Kidney (tissue), 14 donors: ENCODE data around the gene ZC3H10. TPM values are rescaled to one million over a fixed set of nuclear protein-coding genes. Genes with fewer than 3 reads are reported as not detected.
A peak's percentile ranks its signal among the peaks of the same experiment; 100 is the strongest.

Experiments
- DNase-seq, 5 donors: peaks; one replicate each; pipeline ENCODE4 v3.0.0-alpha.2; 2013 to 2020
- FAIRE-seq: peaks from 2 replicates; lab custom pipeline; 2012; peaks lifted over from hg19 to GRCh38; lab: Jason Lieb, UNC
- H3K27ac ChIP-seq, 2 donors: one replicate each; pipeline ENCODE4 v1.7.0; 2013; ENCODE audit warnings: low read depth in 2 of 2, low read length in 2 of 2, inconsistent platforms in 1 of 2
- H3K27me3 ChIP-seq: one replicate; pipeline ENCODE4 v1.7.1; 2013; ENCODE audit warnings: low read length, inconsistent platforms; ENCODE audit not compliant: control insufficient read depth, insufficient read depth
- H3K36me3 ChIP-seq, 3 donors: one replicate each; pipeline versions ENCODE4 v1.7.0 to v1.7.1; 2013; ENCODE audit warnings: low read length in 3 of 3, control low read depth in 1 of 3, inconsistent platforms in 1 of 3; ENCODE audit not compliant: insufficient read depth in 3 of 3, control insufficient read depth in 2 of 3
- H3K4me1 ChIP-seq, 3 donors: one replicate each; pipeline versions ENCODE4 v1.7.0 to v1.7.1; 2013; ENCODE audit warnings: low read length in 3 of 3, inconsistent platforms in 1 of 3, low read depth in 1 of 3; ENCODE audit not compliant: control insufficient read depth in 2 of 3, insufficient read depth in 2 of 3
- H3K4me3 ChIP-seq, 3 donors: one replicate each; pipeline versions ENCODE4 v1.7.0 to v1.8.1; 2013; ENCODE audit warnings: low read length in 3 of 3, control low read depth in 1 of 3, inconsistent platforms in 1 of 3
- H3K9ac ChIP-seq, 3 donors: one replicate each; pipeline versions ENCODE4 v1.7.0 to v1.7.1; 2013; ENCODE audit warnings: low read length in 3 of 3, control low read depth in 1 of 3, inconsistent platforms in 1 of 3
- H3K9me3 ChIP-seq, 3 donors: one replicate each; pipeline versions ENCODE4 v1.7.0 to v1.7.1; 2013; ENCODE audit warnings: low read length in 3 of 3, control low read depth in 1 of 3, inconsistent platforms in 1 of 3; ENCODE audit not compliant: control insufficient read depth in 2 of 3, insufficient read depth in 1 of 3
- CTCF ChIP-seq: IDR thresholded peaks from 3 replicates; pipeline ENCODE4 v1.5.1; 2012; ENCODE audit warnings: mild to moderate bottlenecking, moderate library complexity, borderline replicate concordance; ENCODE audit not compliant: insufficient read depth; ENCODE audit errors: extremely low read depth
- intact Hi-C: fragments of 100-400 bp; cut with DNase I; formaldehyde crosslinking; loops from one replicate; pipeline ENCODE4 v1.11.1; 2022
- polyA plus RNA-seq: library from polyadenylated mRNA; stranded (reverse); fragments of 350-450 nt; fragmentation: Illumina TruSeq; extraction: RNeasy Lipid Tissue Mini Kit (QIAGEN cat#74804); gene quantifications from one replicate; pipeline ENCODE4 v1.2.3, GENCODE V29; 2014; ENCODE audit warnings: low read depth, low replicate concordance; ENCODE audit not compliant: insufficient read depth
- total RNA-seq: library from RNA; stranded (reverse); fragmentation: NEBNext Ultra II Directional; extraction: Animal tissue kit (Norgen Biotek cat#: 25700); gene quantifications from one replicate; pipeline ENCODE4 v1.2.1, GENCODE V29; 2021
- donor health status: control.
- donor health status: control.
- donor health status: control.
- donor health status: control.
- donor health status: control.
- donor health status: DM: yes; HTN: yes; CAD: no.
- donor health status: Normal renal cell carcinoma (clear cell type).

The ZC3H10 gene
- total and polyA plus RNA-seq, 2 donors from 2014 or later = 2.4 to 8.6 TPM

DNA sequence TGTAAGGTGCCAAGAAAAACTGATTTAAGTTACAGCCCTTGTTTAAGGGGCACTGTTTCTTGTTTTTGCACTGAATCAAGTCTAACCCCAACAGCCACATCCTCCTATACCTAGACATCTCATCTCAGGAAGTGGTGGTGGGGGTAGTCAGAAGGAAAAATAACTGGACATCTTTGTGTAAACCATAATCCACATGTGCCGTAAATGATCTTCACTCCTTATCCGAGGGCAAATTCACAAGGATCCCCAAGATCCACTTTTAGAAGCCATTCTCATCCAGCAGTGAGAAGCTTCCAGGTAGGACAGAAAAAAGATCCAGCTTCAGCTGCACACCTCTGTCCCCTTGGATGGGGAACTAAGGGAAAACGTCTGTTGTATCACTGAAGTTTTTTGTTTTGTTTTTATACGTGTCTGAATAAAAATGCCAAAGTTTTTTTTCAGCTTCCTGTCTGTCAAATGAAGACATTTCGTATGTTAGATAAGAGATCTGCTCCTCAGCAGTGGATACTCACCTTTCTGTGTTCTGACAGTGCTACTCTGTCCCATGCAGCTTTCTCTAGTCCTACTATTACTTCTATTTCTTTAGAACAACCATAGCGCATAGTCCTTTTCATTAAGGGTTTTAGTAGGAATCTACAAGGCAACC lies 14.9 kb upstream of the ZC3H10 start:
- Histone ChIP-seq H3K27me3 (no peaks in the 10 kb centered on the region), H3K9ac (peak overlapping the region in 2 of 3 donors; percentile 68 to 82), H3K4me1 (peaks cover 0 to 15% (median 10%) of the 10 kb centered on the region in 3 donors), H3K27ac (peak overlapping the region in 1 of 2 donors; percentile 91), H3K4me3 (peak overlapping the region; percentile 75 to 92 (median 78)), H3K9me3 (no peaks in the 10 kb centered on the region), H3K36me3 (peaks cover 3 to 41% (median 26%) of the 10 kb centered on the region in 3 donors)
- intact Hi-C loops = no loop called here
- no peak for DNase-seq
- TF ChIP-seq CTCF = no peak
- FAIRE-seq = no peak

- H3K9ac ChIP-seq = peak overlapping the region; percentile 68 to 82 (median 70)
- no peak for TF ChIP-seq CTCF
- peak overlapping the region; percentile 83 to 91 for H3K27ac ChIP-seq
- no peaks in the 10 kb centered on the region for H3K27me3 ChIP-seq
- peaks cover 0 to 15% (median 10%) of the 10 kb centered on the region in 3 donors for H3K4me1 ChIP-seq
- no peaks in the 10 kb centered on the region for H3K9me3 ChIP-seq
- DNase-seq = no peak
- peak overlapping the region; percentile 75 to 92 (median 78) for H3K4me3 ChIP-seq
- FAIRE-seq = no peak
- peaks cover 7 to 41% (median 27%) of the 10 kb centered on the region in 3 donors for H3K36me3 ChIP-seq
- intact Hi-C loops = no loop called here
Measured at GRCh38 chr12:56103823-56104108, 14.3 kb upstream of the ZC3H10 start.

DNA sequence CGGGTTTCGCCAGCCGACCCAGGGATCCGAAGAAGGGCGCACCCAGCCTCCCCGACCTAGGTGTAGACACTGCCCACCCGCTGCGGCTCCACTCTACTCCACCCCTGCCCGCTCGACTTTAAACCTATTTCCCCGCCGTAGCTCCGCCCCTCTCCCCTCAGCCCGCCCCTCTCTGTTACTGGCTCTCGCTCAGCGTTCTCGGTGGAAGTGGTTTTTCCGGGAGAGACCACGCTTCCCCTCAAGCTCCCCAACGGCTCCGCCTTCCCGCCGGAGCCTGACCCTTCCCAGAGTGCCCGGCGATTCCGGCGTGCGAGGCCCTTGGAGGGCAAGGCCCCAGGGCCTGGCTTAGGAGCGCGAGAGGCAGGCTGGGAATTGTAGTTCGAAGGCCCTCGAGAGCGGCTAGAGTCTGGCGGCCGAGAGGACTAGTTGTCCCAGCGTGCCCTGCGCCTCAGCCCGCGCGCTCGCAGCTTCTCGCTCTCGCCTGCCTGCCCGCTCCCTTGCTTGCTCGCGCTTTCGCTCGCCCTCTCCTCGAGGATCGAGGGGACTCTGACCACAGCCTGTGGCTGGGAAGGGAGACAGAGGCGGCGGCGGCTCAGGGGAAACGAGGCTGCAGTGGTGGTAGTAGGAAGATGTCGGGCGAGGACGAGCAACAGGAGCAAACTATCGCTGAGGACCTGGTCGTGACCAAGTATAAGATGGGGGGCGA lies 13.8 kb upstream of the ZC3H10 start, which contains the start of gene PA2G4:
Gene PA2G4, plus strand, starts transcription at position 451 of the 706 bp plus-strand sequence. Its CDS starts 179 bp downstream, at position 630.
- Histone ChIP-seq H3K36me3 (peaks cover 7 to 40% (median 29%) of the 10 kb centered on the region in 3 donors), H3K27me3 (no peaks in the 10 kb centered on the region), H3K9me3 (no peaks in the 10 kb centered on the region), H3K9ac (peak within 1 kb of the TSS; percentile 68 to 85 (median 82)), H3K27ac (peak within 1 kb of the TSS; percentile 83 to 91), H3K4me3 (peak within 1 kb of the TSS; percentile 78 to 92 (median 86)), H3K4me1 (peaks cover 0 to 15% (median 10%) of the 10 kb centered on the region in 3 donors)
- no peak for TF ChIP-seq CTCF
- intact Hi-C loops = no loop called here
- FAIRE-seq = peak; percentile 79
- peak; percentile 99 to 100 (median 99) for DNase-seq
